ENCODE results near the gene CILP.
A peak's percentile ranks its signal among the peaks of the same experiment; 100 is the strongest.
"Not testable (repeated sequence)": the region's sequence is repeated elsewhere in the genome, so short reads cannot be mapped to it uniquely, and the experiment has no call there.

CILP gene

DNA sequence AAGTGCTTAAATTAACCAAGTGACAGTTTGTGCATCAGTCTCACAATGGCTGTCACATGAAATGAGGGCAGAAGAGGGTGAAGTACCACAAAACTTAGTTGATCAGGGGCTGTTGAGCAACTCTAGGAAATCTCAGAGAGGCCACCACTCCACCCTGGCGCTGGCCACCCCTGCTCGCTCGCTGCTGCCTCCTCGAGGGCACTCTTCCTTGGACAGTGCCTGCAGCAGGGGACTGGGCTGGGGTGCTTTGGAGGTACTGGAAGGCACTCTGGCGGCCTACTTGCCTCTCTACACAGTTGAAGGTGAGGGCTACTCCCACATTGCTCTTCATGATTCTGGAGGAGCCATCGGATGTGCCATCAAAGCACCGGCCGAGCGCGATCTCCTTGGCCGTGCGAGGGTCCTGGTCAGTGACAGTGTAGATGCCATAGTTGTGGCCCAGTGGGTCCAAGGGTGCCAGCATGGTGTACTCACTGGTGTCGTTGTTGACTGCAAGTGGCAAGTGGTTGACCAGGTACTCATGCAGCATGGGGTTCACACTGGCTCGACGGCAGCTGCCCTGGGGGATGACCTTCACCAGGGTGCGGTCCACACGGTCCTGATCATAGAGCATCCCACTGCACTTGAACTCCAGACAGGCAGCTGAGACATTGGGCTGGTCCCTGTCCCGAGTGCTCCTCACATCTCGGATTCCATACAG is 14.5 kb downstream of the CILP start:
- no peak overlapping the region for H3K4me3 ChIP-seq (ENCODE audit: low read depth, low read length)
- DNase-seq (ENCODE audit: low read depth) = no peak
- TF ChIP-seq CTCF (conservative IDR thresholded peaks at IDR 0.05; ENCODE audit: low read depth, low read length) = no peak

DNA sequence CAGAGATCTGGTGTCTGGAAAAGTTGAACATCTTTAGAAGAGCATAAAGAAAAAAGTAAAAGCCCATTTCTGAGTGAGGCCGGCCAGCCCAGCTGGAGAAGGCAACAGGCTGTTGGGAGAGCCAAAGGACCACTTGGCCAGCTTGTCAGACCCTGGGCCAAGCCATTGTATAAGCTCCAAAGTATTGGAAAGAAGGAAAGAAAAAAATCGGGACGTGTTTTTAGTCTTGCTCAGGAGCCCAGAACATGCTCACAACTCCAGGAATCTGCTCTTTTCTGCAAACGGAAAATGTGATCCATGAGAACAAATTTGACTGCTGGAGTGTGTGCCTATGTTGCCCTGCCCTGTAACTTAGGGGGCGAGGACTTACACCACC is 15.7 kb downstream of the CILP start:
- no peak for TF ChIP-seq CTCF (conservative IDR thresholded peaks at IDR 0.05; ENCODE audit: low read depth, low read length)
- no peak for DNase-seq (ENCODE audit: low read depth)
- no peak overlapping the region for H3K4me3 ChIP-seq (ENCODE audit: low read depth, low read length)

- H3K4me3 ChIP-seq (ENCODE audit: low read depth, low read length) = no peak overlapping the region
- DNase-seq (ENCODE audit: low read depth) = peak; percentile 56
- TF ChIP-seq CTCF (conservative IDR thresholded peaks at IDR 0.05; ENCODE audit: low read depth, low read length) = peak; percentile 4
Observed at GRCh38 chr15:65194826-65195547, 16.3 kb downstream of the CILP start.

- H3K4me3 ChIP-seq (ENCODE audit: low read depth, low read length) = no peak overlapping the region
- peak; percentile 51 for DNase-seq (ENCODE audit: low read depth)
- no peak for TF ChIP-seq CTCF (conservative IDR thresholded peaks at IDR 0.05; ENCODE audit: low read depth, low read length)
Observed at GRCh38 chr15:65192016-65192415, 19.3 kb downstream of the CILP start.

DNA sequence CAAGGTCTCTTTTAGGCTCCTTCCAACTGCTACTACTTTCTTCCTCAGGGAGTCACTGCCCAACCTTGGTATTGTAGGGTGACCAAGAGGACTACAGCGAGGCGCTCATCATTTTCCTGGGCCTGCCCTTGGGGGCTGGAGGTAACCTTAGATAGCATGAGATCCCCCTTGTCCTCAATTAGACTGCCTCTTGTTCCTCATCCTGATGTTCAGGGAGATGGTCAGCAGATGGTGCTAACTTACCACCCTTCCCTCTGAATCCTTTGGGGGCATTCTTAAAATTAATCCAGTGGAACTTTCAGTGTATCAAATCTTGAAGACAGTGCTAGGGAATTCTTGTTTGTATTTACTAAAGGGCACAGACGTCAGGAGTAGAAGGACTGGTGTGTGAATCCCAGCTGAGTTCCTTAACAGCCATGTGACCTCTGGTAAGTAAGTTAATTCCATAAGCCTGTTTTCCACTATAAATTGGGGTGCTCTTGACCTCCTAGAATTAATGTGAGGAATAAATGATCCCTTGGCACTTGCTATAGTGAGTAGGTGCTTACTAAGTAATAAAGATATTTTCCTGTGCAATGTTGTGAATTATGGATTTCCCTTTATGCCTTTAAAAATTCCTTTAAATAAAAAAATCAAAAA is 22.1 kb downstream of the CILP start:
- DNase-seq (ENCODE audit: low read depth) = peak; percentile 79
- H3K4me3 ChIP-seq (ENCODE audit: low read depth, low read length) = no peak overlapping the region
- TF ChIP-seq CTCF (conservative IDR thresholded peaks at IDR 0.05; ENCODE audit: low read depth, low read length) = peak; percentile 89

DNA sequence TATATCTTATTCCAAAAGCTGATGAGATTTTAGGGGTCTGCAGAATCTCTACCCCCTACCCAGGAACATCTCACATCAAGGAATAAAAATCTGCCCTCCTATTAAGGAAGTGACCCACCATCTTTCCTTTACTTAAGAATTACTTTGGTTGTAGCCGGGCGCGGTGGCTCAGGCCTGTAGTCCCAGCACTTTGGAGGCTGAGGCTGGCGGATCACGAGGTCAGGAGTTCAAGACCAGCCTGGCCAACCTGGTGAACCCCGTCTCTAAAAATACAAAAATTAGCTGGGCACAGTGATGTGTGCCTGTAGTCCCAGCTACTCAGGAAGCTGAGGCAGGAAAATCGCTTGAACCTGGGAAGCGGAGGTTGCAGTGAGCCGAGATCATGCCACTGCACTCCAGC is 22.8 kb downstream of the CILP start:
- H3K4me3 ChIP-seq (ENCODE audit: low read depth, low read length); DNase-seq (ENCODE audit: low read depth): not testable (repeated sequence)

GRCh38 chr15:65184868-65185717 is 26.2 kb downstream of the CILP start, which contains the start of gene CLPX:
TSS of gene CLPX (minus strand) at chr15:65185342. CDS start at chr15:65185153, 189 bp downstream.
- peak; percentile 93 for DNase-seq (ENCODE audit: low read depth)
- H3K4me3 ChIP-seq (ENCODE audit: low read depth, low read length) = peak within 1 kb of the TSS; percentile 97
- no peak for TF ChIP-seq CTCF (conservative IDR thresholded peaks at IDR 0.05; ENCODE audit: low read depth, low read length)

Measured in choroid plexus epithelial cell (primary cell).